Stimulated activated CD4-positive, alpha-beta T cell treated with anti-CD3 and anti-CD28 coated beads, TNF-alpha, amount 100 ng/mL, for 4 hours (primary cell): ENCODE results near the gene COX14.
"Not testable (repeated sequence)": the region's sequence is repeated elsewhere in the genome, so short reads cannot be mapped to it uniquely, and the experiment has no call there.

Experiments used
- DNase-seq, 3 experiments: peaks; one replicate each; pipeline ENCODE4 v3.0.0-alpha.2; 2020; ENCODE audit warnings: low read depth in 3 of 3

COX14 gene

GRCh38 chr12:50107416-50108268 lies 4.4 kb upstream of the COX14 start:
- DNase-seq = no peak

GRCh38 chr12:50109319-50109718 lies 2.7 kb upstream of the COX14 start:
- DNase-seq = no peak

GRCh38 chr12:50110127-50110761 lies 1.8 kb upstream of the COX14 start:
- no peak for DNase-seq

GRCh38 chr12:50110762-50111351 lies 1.2 kb upstream of the COX14 start:
- no peak for DNase-seq

GRCh38 chr12:50111395-50111692 lies 692 bp upstream of the COX14 start:
- no peak for DNase-seq

GRCh38 chr12:50112456-50113218 lies 601 bp downstream of the COX14 start:
- no peak for DNase-seq

- no peak for DNase-seq
These were observed 5.1 kb downstream of the COX14 start for GRCh38 chr12:50117057-50117622.

GRCh38 chr12:50119387-50119786 lies 7.4 kb downstream of the COX14 start:
- no peak for DNase-seq

GRCh38 chr12:50120521-50120920 lies 8.5 kb downstream of the COX14 start:
- no peak for DNase-seq

GRCh38 chr12:50120953-50121352 lies 8.9 kb downstream of the COX14 start:
- no peak for DNase-seq

- no peak for DNase-seq
These were observed 9.6 kb downstream of the COX14 start for GRCh38 chr12:50121641-50122040.

GRCh38 chr12:50123203-50123602 lies 11.2 kb downstream of the COX14 start:
- no peak for DNase-seq

- DNase-seq = no peak
These were observed 15.5 kb downstream of the COX14 start for GRCh38 chr12:50127546-50127945.

GRCh38 chr12:50129290-50129689 lies 17.3 kb downstream of the COX14 start:
- no peak for DNase-seq

- DNase-seq = no peak
These were observed 20.6 kb downstream of the COX14 start for GRCh38 chr12:50132505-50133135.

- no peak for DNase-seq
These were observed 31.0 kb downstream of the COX14 start for GRCh38 chr12:50142993-50143392.

- no peak for DNase-seq
These were observed 33.4 kb downstream of the COX14 start for GRCh38 chr12:50145439-50145838.

- no peak for DNase-seq
These were observed 35.2 kb downstream of the COX14 start for GRCh38 chr12:50147281-50147680.

GRCh38 chr12:50148011-50148410 lies 36.0 kb downstream of the COX14 start:
- not testable (repeated sequence) for DNase-seq

GRCh38 chr12:50149311-50149710 lies 37.3 kb downstream of the COX14 start:
- DNase-seq = no peak

- no peak for DNase-seq
These were observed 39.1 kb downstream of the COX14 start for GRCh38 chr12:50151047-50151687.
